Caco-2 (cell line): ENCODE measurements around the gene XRCC4. TPM values are rescaled to one million over a fixed set of nuclear protein-coding genes. Genes with fewer than 3 reads are reported as not detected.

Experiments used
- BruUV-seq: library from RNA; stranded (reverse); fragments of 400-500 nt; replicated peaks from 2 replicates; lab custom pipeline; 2021; lab: Mats Ljungman, UMichigan
- CTCF ChIA-PET: fragments of 300-600 bp; sonication (Branson Sonifier 250); formaldehyde crosslinking; loops from one replicate; lab custom pipeline; 2022; ENCODE audit warnings: antibody characterized with exemption; lab: Charles Lee
- POLR2A ChIA-PET: fragments of 300-600 bp; sonication (Branson Sonifier 250); formaldehyde crosslinking; loops from one replicate; lab custom pipeline; 2022; ENCODE audit warnings: antibody characterized with exemption; lab: Charles Lee
- DNase-seq, 2 experiments: peaks; one replicate each; pipeline versions ENCODE4 v3.0.0 to v3.0.0-alpha.2; 2020 to 2022
- H3K27me3 ChIP-seq: replicated peaks from 2 replicates; pipeline ENCODE4 v1.6.0; 2011; ENCODE audit warnings: low read length; ENCODE audit not compliant: control insufficient read depth, insufficient read depth
- H3K36me3 ChIP-seq: 2 replicates; pipeline ENCODE4 v1.5.1; 2011; ENCODE audit warnings: low read length; ENCODE audit not compliant: control insufficient read depth, insufficient read depth
- H3K4me1 ChIP-seq: fragments of 250-450 bp; sonication (Bioruptor Pico); 2 replicates; pipeline ENCODE4 v1.5.1; 2020; ENCODE audit warnings: mild to moderate bottlenecking
- H3K4me3 ChIP-seq: 2 replicates; pipeline ENCODE4 v1.5.1; 2011; ENCODE audit warnings: low read depth, mild to moderate bottlenecking, control low read depth, low read length
- H3K9me3 ChIP-seq: fragments of 250-450 bp; sonication (Bioruptor Pico); 2 replicates; pipeline ENCODE4 v1.5.1; 2020; ENCODE audit warnings: mild to moderate bottlenecking, moderate library complexity
- H3K27ac Mint-ChIP-seq: one replicate; pipeline ENCODE4 v1.8.0; 2022; ENCODE audit warnings: mixed read lengths; ENCODE audit not compliant: unreplicated experiment
- H3K27me3 Mint-ChIP-seq: one replicate; pipeline ENCODE4 v1.8.0; 2022; ENCODE audit warnings: mixed read lengths; ENCODE audit not compliant: insufficient read depth, unreplicated experiment
- H3K36me3 Mint-ChIP-seq: one replicate; pipeline ENCODE4 v1.8.0; 2022; ENCODE audit warnings: mild to moderate bottlenecking, mixed read lengths; ENCODE audit not compliant: insufficient read depth, unreplicated experiment
- H3K4me1 Mint-ChIP-seq: one replicate; pipeline ENCODE4 v1.8.0; 2022; ENCODE audit warnings: low read depth, mixed read lengths; ENCODE audit not compliant: unreplicated experiment
- H3K4me3 Mint-ChIP-seq: one replicate; pipeline ENCODE4 v1.8.0; 2022; ENCODE audit warnings: mild to moderate bottlenecking, moderate library complexity, mixed read lengths; ENCODE audit not compliant: unreplicated experiment
- H3K9me3 Mint-ChIP-seq: one replicate; pipeline ENCODE4 v1.8.0; 2022; ENCODE audit warnings: mixed read lengths; ENCODE audit not compliant: unreplicated experiment
- CTCF ChIP-seq, 2 experiments: fragments of 200-600 bp in 1 of 2; IDR thresholded peaks; 1 replicate in 1 of 2; 2 replicates in 1 of 2; pipeline versions ENCODE4 v1.5.1 to v1.8.0; 2011 to 2022; ENCODE audit warnings: antibody characterized with exemption in 1 of 2, control low read depth in 1 of 2, inconsistent platforms in 1 of 2, low read depth in 1 of 2, low read length in 1 of 2, mild to moderate bottlenecking in 1 of 2, moderate library complexity in 1 of 2; ENCODE audit not compliant: insufficient read depth in 1 of 2, severe bottlenecking in 1 of 2, unreplicated experiment in 1 of 2
- intact Hi-C: fragments of 100-400 bp; cut with micrococcal nuclease; formaldehyde crosslinking; loops from one replicate; pipeline ENCODE4 v1.10.0; 2022; ENCODE audit not compliant: unreplicated experiment
- total RNA-seq: library from RNA; stranded (reverse); gene quantifications from 2 replicates; pipeline ENCODE4 v1.2.3, GENCODE V29; 2022

The XRCC4 gene
- total RNA-seq, 1 experiment from 2014 or later: 13.0 TPM

GRCh38 chr5:83209963-83210362, 132.6 kb downstream of the XRCC4 start:
- H3K4me1 ChIP-seq: no peaks in the 10 kb centered on the region
- CTCF ChIA-PET: no interaction called here
- intact Hi-C loops: no loop called here
- Mint-ChIP-seq H3K4me1 (no peaks in the 10 kb centered on the region), H3K27me3 (no peaks in the 10 kb centered on the region), H3K9me3 (no peaks in the 10 kb centered on the region), H3K4me3 (no peak overlapping the region), H3K36me3 (no peaks in the 10 kb centered on the region), H3K27ac (no peak overlapping the region)
- no peak for TF ChIP-seq CTCF (IDR thresholded peaks at IDR 0.05; ENCODE audit: insufficient read depth in 1 of 2, low read depth in 1 of 2, low read length in 1 of 2, severe bottlenecking in 1 of 2, unreplicated experiment in 1 of 2)
- H3K27me3 ChIP-seq: no peaks in the 10 kb centered on the region
- POLR2A ChIA-PET: no interaction called here
- no peaks in the 10 kb centered on the region for H3K9me3 ChIP-seq
- H3K4me3 ChIP-seq: no peak overlapping the region
- no peaks in the 10 kb centered on the region for H3K36me3 ChIP-seq
- no peak for DNase-seq
- BruUV-seq: no TSS peak

GRCh38 chr5:83219077-83219476, 141.7 kb downstream of the XRCC4 start:
- H3K27me3 ChIP-seq: no peaks in the 10 kb centered on the region
- Mint-ChIP-seq H3K9me3 (peaks cover 3% of the 10 kb centered on the region), H3K36me3 (no peaks in the 10 kb centered on the region), H3K27me3 (no peaks in the 10 kb centered on the region), H3K4me1 (no peaks in the 10 kb centered on the region), H3K4me3 (no peak overlapping the region), H3K27ac (no peak overlapping the region)
- no peaks in the 10 kb centered on the region for H3K9me3 ChIP-seq
- H3K4me3 ChIP-seq: no peak overlapping the region
- no peaks in the 10 kb centered on the region for H3K4me1 ChIP-seq
- DNase-seq: no peak
- ChIA-PET CTCF (no interaction called here), POLR2A (no interaction called here)
- BruUV-seq: no TSS peak
- TF ChIP-seq CTCF (IDR thresholded peaks at IDR 0.05; ENCODE audit: insufficient read depth in 1 of 2, low read depth in 1 of 2, low read length in 1 of 2, severe bottlenecking in 1 of 2, unreplicated experiment in 1 of 2): no peak
- intact Hi-C loops: no loop called here
- H3K36me3 ChIP-seq: no peaks in the 10 kb centered on the region

GRCh38 chr5:83219495-83219894, 142.1 kb downstream of the XRCC4 start:
- BruUV-seq: no TSS peak
- CTCF ChIA-PET: no interaction called here
- intact Hi-C loops: no loop called here
- no peaks in the 10 kb centered on the region for H3K36me3 ChIP-seq
- no peak overlapping the region for H3K27ac Mint-ChIP-seq
- DNase-seq: no peak
- H3K4me1 Mint-ChIP-seq: no peaks in the 10 kb centered on the region
- POLR2A ChIA-PET: no interaction called here
- H3K4me3 Mint-ChIP-seq: no peak overlapping the region
- H3K4me1 ChIP-seq: no peaks in the 10 kb centered on the region
- no peak overlapping the region for H3K4me3 ChIP-seq
- no peak for TF ChIP-seq CTCF (IDR thresholded peaks at IDR 0.05; ENCODE audit: insufficient read depth in 1 of 2, low read depth in 1 of 2, low read length in 1 of 2, severe bottlenecking in 1 of 2, unreplicated experiment in 1 of 2)
- H3K9me3 Mint-ChIP-seq: peaks cover 7% of the 10 kb centered on the region
- no peaks in the 10 kb centered on the region for H3K36me3 Mint-ChIP-seq
- H3K9me3 ChIP-seq: no peaks in the 10 kb centered on the region
- no peaks in the 10 kb centered on the region for H3K27me3 Mint-ChIP-seq
- H3K27me3 ChIP-seq: no peaks in the 10 kb centered on the region
